Measurements from ENCODE around the gene SLC44A5. TPM values are rescaled to one million over a fixed set of nuclear protein-coding genes. Genes with fewer than 3 reads are reported as not detected.
A peak's percentile ranks its signal among the peaks of the same experiment; 100 is the strongest.

SLC44A5 gene
- polyA plus RNA-seq, 1 experiment: 0.19 TPM

- POLR2A ChIA-PET: no interaction called here
- CTCF ChIA-PET: interaction anchor here (0.6 to 3.7 kb wide), 9 partner anchors 8 to 462 kb away, joined by 3 to 19 read pairs (median 4); no protein-coding TSS in a partner anchor
- H3K9me3 ChIP-seq (ENCODE audit: control insufficient read depth, insufficient read depth, low read length): no peaks in the 10 kb centered on the region
- H3K4me3 ChIP-seq (ENCODE audit: low read depth, low read length): no peak overlapping the region
- H3K27ac ChIP-seq (ENCODE audit: low read depth, low read length): no peak overlapping the region
- DNase-seq (ENCODE audit: low read depth, low spot score): no peak
- TF ChIP-seq, protein P1, sequence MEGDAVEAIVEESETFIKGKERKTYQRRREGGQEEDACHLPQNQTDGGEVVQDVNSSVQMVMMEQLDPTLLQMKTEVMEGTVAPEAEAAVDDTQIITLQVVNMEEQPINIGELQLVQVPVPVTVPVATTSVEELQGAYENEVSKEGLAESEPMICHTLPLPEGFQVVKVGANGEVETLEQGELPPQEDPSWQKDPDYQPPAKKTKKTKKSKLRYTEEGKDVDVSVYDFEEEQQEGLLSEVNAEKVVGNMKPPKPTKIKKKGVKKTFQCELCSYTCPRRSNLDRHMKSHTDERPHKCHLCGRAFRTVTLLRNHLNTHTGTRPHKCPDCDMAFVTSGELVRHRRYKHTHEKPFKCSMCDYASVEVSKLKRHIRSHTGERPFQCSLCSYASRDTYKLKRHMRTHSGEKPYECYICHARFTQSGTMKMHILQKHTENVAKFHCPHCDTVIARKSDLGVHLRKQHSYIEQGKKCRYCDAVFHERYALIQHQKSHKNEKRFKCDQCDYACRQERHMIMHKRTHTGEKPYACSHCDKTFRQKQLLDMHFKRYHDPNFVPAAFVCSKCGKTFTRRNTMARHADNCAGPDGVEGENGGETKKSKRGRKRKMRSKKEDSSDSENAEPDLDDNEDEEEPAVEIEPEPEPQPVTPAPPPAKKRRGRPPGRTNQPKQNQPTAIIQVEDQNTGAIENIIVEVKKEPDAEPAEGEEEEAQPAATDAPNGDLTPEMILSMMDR (IDR thresholded peaks at IDR 0.05; ENCODE audit: low read depth, low read length): peak; percentile 66
- H3K27me3 ChIP-seq (ENCODE audit: control insufficient read depth, insufficient read depth, low read length): no peaks in the 10 kb centered on the region
Observed at GRCh38 chr1:75233302-75233929, 377.5 kb downstream of the SLC44A5 start.

DNA sequence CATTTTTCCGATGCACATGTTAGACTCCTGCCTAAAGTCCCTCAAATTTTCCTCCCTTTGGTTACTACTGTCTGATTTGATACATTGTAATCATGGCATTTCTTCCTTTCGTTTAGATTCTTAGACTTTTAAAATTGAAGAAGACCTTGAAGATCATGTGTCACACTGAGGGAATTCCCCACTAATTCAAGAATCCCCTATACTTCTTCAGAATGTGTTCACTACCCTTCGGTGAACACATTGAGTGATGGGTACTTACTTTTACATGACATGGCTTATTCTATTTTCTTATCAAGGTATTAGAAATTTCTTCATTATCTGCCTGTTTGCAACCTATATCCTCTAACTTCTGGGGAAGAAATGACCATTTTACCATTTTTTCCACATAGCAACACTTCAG is 390.8 kb downstream of the SLC44A5 start:
- no peaks in the 10 kb centered on the region for H3K9me3 ChIP-seq (ENCODE audit: control insufficient read depth, insufficient read depth, low read length)
- POLR2A ChIA-PET: no interaction called here
- DNase-seq (ENCODE audit: low read depth, low spot score): no peak
- CTCF ChIA-PET: no interaction called here
- no peaks in the 10 kb centered on the region for H3K27me3 ChIP-seq (ENCODE audit: control insufficient read depth, insufficient read depth, low read length)
- no peak overlapping the region for H3K27ac ChIP-seq (ENCODE audit: low read depth, low read length)
- H3K4me3 ChIP-seq (ENCODE audit: low read depth, low read length): no peak overlapping the region
- TF ChIP-seq, protein P1 (IDR thresholded peaks at IDR 0.05; ENCODE audit: low read depth, low read length): no peak

DNA sequence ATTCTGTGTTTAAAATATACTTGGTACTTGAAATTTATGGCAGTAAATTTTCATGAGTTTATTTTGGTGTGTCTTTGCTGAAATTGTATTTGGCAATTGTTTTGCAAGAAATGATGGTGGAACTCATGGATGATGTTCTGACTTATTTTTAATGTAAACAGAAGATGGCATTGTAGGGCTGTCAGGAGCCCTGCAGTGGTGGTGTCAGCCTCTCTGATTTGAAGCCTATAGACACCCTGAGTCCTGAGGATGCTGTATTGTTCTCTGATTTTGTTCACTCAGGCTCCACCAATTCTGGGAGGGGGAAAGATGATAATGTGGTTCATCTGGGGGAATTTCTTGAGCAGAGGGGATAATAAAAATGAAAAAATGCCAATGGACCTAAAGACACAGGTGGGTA is 396.9 kb downstream of the SLC44A5 start:
- Histone ChIP-seq H3K27me3 (ENCODE audit: control insufficient read depth, insufficient read depth, low read length) (no peaks in the 10 kb centered on the region), H3K27ac (ENCODE audit: low read depth, low read length) (no peak overlapping the region), H3K9me3 (ENCODE audit: control insufficient read depth, insufficient read depth, low read length) (no peaks in the 10 kb centered on the region), H3K4me3 (ENCODE audit: low read depth, low read length) (no peak overlapping the region)
- TF ChIP-seq, protein P1 (IDR thresholded peaks at IDR 0.05; ENCODE audit: low read depth, low read length): no peak
- POLR2A ChIA-PET: no interaction called here
- CTCF ChIA-PET: no interaction called here
- no peak for DNase-seq (ENCODE audit: low read depth, low spot score)

DNA sequence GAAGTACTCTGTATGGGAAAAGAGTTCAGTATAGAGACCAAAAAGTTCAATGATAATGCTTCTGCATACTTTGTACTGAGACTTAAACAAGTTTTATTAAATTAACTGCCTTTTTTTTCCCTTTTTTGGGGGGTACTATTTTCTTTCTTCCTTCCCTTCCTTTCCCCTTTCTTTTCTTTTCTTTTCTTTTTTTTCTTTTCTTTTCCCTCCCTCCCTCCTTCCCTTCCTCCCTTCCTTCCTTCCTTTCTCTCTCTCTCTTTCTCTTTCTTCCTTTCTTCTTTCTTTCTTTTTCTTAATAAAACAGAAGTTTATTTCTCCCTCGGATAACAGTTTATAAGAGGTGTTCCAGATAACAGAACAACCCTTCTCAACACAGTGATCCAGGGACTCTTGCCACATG is 399.3 kb downstream of the SLC44A5 start:
- H3K27ac ChIP-seq (ENCODE audit: low read depth, low read length): no peak overlapping the region
- TF ChIP-seq, protein P1 (IDR thresholded peaks at IDR 0.05; ENCODE audit: low read depth, low read length): no peak
- H3K9me3 ChIP-seq (ENCODE audit: control insufficient read depth, insufficient read depth, low read length): no peaks in the 10 kb centered on the region
- ChIA-PET CTCF (no interaction called here), POLR2A (no interaction called here)
- H3K27me3 ChIP-seq (ENCODE audit: control insufficient read depth, insufficient read depth, low read length): no peaks in the 10 kb centered on the region
- no peak overlapping the region for H3K4me3 ChIP-seq (ENCODE audit: low read depth, low read length)
- DNase-seq (ENCODE audit: low read depth, low spot score): no peak

GRCh38 chr1:75208862-75209261 is 402.1 kb downstream of the SLC44A5 start:
- CTCF ChIA-PET: no interaction called here
- no peak overlapping the region for H3K27ac ChIP-seq (ENCODE audit: low read depth, low read length)
- H3K27me3 ChIP-seq (ENCODE audit: control insufficient read depth, insufficient read depth, low read length): no peaks in the 10 kb centered on the region
- TF ChIP-seq, protein P1 (IDR thresholded peaks at IDR 0.05; ENCODE audit: low read depth, low read length): no peak
- POLR2A ChIA-PET: no interaction called here
- no peak overlapping the region for H3K4me3 ChIP-seq (ENCODE audit: low read depth, low read length)
- DNase-seq (ENCODE audit: low read depth, low spot score): no peak
- no peaks in the 10 kb centered on the region for H3K9me3 ChIP-seq (ENCODE audit: control insufficient read depth, insufficient read depth, low read length)

Measured in AG04450 (cell line).